Bone marrow (tissue), 2 donors: Measurements from ENCODE around the gene LYL1.

Source experiments
- DNase-seq, 2 donors: peaks; one replicate each; lab custom pipeline; 2025; lab: John Stamatoyannopoulos, UW

LYL1 gene

DNA sequence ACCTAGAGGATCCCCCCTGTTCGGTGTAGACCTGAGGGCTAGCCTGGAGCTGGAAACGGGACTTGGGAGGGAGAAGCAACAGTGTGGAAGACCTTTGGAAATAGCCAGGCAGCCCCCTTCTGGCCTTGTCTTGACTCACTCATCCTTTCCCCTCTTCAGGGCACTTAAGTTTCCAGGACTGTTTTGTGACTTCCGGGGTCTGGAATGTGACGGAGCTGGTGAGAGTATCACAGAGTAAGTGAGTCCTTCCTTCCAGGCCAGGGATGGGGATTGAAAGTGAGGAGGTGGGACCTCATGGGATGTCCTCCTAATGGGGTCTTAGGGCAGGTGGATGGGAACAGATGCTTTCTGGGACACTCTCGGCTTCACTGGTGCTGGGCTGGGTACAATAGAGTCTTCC is 29.4 kb downstream of the LYL1 start:
- no peak for DNase-seq

DNA sequence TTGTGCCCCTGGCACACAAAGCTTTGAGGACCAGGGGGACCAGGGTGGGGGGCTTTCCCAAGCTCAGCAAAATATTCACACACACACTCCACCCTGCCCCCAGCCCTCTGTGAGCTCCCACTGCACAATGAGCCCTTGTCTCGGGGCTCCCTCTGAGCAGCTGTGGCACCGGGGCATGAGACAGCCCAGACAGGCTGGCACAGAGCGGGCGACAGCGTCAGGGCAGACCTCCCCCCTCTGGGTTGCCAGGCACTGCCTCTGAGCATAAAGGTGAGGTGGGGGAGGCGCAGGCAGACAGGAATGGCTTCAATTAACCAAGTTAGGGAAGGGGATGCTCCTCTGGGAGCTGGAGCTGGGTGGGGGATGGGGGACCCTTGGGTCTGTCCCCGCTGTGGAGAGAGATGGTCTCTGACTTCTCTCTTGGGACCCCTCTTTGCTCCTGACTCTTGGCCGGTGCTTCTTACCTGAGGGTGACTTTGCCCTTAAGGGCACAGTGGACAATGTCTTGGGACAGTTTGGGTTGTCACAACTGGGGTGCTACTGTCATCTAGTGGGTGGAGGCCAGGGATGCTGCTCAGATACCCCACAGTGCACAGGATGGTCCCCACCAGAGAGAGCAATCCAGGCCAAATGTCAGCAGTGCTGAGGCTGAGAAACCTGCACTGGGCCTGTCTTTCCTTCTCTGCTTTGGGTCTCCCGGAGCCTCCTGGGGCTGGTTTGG is 30.3 kb downstream of the LYL1 start:
- no peak for DNase-seq

DNA sequence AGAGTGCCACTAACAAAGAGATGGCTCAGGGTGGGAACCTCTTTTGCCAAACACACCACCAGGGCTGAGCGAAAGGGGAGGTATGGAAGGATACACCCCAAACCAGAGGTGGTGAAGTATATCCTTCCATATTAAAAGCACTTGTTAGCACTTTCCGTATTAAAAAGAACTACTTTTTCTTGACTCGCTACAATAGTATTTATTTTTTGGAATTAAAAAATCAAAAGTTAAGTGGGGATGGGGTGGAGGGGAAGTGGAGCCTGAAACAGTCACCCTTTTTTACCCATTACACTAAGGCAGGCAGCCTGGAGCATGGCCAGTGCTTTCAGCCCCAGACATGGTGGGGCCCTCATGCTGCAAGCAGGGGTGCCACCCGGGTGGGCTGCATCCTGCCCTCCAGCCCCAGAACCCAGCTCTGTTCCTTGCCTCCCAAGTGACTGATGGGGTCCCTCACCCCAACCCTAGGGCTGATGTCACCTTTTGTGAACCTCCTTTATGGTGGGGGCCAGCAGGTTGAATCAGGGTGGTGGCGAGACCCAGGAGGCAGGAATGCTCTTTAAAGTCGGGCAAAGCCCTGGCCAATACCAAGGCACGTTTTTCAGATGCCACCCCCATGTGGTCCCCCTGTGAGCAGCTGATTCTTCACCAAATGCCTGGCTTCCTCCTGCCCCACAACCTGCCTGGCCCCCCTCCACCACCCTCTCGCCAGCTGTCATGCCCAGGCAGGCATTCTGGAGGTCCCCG is 31.0 kb downstream of the LYL1 start:
- DNase-seq: no peak

DNA sequence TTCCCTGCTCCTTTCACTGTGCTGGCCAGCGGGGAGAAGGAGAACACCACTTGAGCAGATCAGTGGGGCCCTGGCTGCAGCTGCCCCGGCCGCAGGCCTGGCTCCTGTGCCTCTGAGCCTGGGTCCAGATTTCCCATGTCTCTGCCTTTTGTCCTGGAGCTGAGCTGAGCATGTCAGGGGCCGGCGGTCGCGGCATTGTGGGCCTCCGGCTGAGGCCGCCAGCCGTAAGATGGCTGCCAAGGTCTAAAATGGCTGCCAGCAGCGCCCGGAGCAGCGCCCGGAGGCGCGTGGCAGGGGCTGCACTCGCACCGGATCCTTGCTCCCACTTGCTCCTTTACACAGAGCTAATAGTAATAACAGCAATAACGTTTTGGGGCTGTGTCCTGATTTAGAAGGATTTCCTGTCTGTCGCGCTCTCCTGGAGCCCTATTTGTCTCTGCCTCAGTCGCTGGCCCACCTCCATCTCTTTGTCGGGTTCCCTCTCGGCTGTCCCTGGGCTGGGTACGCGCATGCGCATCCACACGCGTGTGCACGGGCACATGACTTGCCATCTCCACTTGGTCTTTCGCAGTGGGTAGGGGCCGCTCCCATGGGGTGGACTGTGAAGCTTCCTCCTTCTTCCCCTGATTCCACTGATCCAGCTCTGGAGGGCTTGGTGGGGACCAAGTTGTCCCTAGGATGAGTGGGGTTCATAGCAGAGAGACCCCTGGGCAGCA is 32.1 kb downstream of the LYL1 start:
- DNase-seq: no peak

DNA sequence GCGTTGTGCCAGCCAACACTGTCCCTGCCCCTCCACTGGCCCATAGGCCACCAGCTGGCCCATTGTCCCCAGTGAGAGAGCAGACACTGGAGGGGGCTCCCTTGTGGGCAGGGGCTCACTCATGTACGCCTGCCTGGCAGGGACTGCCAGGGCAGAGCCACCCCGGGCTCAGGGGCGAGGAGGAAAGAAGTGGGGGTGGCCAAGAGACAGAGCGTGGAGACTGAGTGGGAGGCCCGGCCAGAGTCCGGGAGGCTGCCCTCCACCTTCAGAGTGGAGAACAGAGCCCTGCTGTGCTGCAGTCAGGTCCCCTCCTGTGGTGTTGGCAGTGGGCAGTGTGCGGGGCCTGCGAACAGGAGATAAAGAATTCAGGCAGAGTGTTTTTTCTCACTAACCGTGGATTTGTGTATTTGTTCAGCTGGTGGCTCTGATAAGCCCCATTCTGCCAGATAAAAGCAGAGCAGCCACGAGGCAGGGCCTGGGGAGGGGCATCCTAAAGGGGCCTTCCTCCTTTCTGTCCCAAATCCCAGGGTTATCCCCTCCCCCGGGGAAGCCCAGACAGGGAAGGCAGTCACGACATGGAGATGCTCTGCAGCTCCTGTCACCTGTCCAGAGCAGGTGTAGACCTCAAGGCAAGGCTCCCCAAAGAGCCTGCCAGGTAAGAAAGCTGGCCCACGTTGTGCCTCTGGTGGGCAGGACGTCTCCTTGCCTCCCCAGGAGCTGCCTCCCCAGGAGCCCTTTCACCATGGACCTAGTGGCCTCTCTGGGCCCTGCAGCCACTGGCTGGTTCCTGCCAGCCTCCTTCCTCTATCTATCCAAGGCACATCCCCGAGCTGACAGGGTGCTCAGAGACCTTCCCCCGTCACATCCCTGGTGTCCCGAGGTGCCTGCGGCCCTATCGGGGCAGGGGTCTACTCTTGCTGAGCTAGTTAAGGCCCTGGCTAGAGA is 33.0 kb downstream of the LYL1 start:
- DNase-seq: no peak

DNA sequence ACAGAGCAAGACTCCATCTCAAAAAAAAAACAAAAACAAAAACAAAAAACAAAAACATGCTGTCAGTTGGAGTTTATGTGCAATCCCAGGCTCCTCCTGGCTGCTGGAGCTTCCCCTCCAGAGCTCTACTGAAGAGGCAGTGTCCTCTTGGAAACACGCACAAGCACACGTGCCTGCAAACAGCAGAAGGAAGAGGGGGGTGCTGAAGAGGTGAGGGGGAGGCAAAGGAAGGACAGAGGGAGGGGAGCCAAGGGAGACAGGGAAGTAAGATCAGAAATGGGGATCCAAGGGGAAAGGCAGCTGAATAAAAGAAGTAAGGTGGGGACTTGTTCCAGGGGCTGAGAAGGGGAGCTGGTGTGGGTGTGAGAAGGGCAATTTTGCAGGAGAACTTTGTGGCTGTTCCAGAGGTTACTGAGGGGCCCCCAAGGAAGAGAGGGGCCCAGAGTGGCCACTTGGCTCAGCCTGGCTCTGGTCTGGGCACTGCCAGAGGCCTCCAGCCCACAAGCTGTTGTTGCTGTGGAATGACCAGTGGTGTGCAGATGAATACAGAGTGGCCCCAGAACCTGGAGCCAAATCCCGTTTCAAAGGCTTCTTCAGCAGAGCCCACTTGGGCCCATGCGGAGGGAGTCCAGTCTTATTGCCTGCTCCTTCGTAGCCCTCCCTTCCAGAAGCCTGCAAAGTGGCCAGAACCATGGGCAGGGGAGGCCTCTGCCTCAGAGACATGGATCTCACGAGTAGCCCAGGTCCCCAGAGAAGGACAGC is 34.4 kb downstream of the LYL1 start:
- no peak for DNase-seq

DNA sequence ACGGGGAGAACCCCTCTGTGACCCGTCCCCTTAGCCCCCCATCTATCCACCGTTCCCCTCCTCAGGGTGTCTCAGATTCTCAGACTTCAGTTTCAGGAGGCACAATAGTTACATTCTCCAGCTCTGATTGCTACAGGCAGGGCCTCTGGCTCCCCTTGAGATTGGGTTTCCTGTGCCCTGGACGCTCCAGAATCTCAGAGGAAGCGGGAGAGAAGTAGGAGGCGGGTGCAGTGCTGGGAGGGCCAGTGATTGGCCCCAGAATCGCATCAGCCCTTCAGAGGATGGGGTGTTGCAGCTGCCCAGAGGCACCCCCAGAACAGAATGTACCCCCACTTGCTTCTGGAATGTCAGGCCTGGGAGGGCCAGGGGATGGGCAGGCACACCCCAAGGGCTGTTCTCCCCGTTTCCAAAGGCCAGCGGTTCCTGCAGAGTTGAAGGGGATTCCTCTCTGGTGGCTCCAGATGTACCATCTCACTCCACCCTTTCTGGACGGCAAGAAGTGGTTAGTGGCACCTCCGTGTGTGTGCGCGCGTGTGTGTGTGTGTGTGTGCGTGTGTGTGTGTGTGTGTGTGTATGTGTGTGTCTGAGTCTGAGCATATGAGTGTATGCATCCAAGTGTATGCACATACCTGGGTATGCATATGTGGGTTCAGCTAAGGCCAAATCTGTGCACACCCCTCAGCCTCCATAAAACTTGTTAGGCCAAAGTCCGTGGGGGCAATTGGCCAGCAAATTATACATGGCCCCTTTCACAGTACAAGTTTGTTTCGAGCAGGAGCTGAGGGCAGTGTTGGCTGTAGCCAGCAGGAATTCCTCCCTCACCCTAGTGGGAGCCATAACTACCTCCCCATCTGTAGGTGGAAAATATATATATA is 35.5 kb downstream of the LYL1 start:
- DNase-seq: no peak

DNA sequence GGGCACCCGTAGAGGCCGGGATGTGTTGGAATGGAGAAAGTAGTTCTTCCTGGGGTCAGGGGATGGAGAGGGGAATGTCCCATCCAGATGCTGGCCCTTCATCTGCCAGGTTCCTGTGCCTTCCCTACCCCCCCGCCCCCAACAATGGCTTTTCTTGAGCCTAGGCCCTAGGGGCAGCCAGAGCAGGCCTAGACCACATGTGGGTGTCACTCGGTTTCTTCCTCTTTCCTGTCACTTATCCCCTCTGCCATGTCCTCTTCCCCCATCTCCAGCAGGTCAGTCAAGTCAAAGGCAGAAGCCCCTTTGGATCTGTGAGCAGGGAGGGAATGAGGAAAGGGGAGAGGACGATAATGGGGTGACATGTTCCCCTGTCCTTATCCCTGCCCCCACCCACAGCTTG is 36.4 kb downstream of the LYL1 start:
- no peak for DNase-seq

DNA sequence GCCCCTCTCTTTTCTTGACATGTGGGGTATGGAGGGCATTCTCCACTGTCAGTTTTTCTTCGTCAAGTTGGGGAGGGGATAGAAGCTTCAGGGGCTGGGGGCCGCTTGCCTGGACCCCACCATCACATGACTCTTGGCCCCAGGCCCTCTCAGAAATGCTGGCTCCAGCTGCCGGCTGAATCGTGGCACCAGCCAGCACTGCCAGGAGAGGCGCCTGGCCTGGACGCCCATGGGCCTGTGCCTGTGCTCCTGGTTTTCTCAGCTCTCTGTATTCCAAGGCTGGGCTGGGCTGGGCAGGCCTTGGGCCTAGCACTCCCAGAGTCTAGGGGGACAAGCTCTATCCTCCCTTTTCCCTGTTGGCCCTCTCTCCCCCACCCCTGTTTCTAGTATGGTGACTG is 38.6 kb downstream of the LYL1 start:
- no peak for DNase-seq

DNA sequence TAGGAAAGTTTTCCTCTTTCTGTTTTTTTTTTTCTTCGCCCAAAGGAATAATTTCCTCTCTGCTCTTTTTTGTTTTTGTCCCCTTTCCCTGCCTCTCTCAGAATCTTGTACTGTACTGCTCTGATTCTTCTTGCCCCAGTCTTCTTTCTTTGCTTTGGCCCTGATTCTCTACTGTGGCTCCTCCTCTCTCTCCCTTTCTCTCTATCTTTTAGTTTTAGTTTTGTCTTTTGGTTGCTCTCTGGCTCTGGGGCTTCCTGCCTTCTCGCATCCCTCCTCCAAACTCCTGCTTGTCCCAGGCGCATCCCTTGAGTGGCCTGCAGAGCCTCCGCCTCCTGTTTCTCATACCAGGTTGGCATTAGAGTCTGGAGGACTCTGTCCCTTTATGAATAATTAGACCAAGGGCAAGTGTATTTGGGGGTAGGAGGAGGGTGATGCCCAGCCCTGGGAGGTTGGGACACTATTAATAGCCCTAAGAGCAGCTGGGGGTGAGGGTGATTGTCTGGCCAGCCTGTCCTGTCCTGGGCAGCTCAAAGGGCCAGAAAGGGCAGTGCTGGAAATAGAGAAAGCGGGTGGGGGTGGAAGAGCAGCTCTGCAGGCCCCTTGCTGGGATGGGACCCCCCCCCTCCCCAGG is 39.1 kb downstream of the LYL1 start:
- DNase-seq: no peak

DNA sequence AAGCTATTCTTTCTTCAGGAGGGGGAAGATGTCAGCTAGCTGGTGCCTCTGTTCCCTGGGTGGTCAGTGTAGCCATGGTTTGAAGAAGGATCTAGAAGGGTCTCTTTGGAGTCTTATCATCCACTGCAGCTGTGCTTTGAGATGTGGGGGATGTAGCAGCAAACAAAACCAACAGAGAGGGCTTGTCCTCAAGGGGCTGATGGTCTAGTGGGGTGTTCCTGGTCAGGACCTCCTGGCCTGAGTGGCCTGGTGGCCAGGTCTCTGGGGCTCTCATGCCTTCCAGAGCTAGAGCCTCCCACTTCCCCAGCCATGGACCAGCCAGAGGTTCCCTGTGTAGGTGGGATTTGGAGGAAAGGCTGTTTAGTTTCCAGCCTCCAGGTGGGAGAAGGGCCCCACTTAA is 40.3 kb downstream of the LYL1 start:
- DNase-seq: no peak

DNA sequence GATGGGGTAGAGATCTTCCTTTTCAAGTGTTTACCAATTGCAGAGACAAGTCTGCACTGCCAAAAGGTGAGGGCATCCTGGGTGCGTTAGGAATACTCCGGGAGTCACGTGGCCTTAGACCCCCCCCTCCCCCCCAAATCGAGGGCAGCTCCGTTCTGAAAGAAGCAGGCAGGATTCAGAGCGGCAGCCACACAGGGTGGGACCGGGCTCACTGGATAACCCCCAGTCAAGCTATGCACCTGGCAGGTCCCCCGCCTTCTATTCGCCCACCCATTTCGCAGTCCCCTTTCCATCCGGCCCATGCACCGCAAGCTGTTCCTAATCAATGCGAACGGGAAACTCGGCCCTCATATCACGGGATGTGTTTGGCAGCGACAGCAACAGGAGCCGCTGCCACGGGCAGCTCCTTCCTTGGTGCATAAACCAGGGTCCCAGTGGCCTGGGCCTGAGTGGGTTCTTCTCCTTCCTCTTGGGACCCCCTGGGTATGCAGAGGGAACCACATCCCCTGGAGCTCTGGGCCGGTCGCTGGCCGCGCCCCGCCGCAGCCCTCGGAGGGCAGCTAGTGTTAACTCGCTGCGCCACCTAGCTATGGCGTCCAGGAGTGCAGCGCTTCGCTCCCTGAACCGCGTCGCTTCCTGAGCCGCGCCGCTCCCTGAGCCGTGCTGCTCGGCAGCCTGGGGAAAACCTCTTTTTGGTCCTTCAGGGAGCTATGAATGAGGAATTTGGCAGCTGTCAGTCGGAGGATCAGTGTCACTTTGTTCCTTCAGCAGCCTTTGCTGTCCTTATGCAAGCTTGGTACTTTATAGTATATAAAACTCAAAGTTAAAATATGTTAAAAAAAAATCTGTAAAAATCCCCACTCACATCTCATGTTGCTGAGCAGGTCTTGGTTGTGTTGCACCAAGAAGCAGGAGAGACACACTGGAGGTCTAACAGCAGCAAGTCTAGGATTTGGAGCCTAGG is 41.4 kb downstream of the LYL1 start:
- DNase-seq: peak; percentile 41 to 59

DNA sequence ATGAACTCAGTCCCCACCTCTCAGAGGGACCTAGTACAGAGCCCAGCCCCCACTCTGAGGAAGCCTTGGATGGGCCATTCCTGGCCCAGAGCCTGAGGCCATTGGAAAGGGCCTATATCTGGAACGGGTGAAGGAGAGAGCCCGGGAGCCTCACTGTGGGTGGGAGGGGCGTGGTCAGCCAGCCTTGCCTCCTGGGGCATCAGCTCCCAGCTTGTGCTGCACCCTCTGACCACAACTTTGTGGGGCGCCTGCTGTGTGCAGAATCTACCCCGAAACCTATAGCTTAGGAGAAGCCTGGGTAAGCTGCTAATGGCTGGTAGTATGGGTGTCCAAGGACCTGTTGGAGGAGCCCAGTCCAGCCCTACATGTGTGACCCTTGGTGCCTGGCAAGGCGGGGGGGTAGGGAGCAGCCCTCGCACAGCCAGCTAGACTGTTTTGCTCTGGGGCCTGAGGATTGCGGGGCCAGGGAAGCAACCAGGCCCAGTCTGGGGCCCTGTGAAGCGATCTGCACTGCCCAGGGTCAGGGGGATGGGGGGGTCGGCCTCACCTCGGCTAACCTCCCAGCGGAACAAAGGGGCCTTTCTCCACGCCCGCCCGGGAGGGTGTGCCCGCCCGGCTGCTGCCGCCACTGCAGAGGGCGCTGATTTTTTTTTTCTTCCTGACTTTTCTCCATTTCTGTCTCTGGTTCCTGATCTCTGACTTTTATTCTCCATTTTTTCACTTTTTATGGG is 42.3 kb downstream of the LYL1 start:
- no peak for DNase-seq

DNA sequence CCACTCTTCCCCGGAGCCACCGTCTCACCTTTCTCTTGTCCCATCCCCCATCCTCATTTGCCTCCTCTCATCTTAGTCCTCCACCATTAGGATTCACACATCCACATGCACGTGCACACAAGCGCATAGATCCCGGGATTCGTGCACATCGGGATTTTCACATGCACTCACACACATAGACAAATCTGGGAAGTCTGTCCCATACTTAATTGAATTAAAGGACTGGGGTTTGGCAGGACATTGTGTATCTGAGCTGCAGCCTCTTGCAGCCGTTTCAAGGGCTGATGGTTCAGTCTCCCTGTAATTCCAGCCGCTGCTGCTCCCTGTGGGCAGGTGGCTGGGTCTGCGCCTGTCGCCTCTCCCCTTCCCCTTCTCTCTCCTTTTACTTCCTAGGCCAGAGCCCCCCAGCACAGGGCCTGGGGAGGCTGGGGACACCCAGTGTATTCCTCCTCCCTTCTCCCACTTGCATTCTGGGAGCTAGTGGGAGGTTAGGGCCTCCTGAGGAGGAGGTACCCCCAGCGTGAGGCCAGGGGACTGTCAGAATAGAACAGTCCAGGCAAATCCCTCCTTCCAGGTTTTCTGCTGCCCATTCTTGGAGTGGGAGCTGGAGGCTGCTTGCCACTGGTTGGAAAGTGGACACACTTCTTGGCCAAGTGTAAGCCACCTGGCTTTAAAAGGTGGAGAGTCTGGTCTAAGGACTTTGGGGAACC is 43.6 kb downstream of the LYL1 start:
- DNase-seq: no peak

DNA sequence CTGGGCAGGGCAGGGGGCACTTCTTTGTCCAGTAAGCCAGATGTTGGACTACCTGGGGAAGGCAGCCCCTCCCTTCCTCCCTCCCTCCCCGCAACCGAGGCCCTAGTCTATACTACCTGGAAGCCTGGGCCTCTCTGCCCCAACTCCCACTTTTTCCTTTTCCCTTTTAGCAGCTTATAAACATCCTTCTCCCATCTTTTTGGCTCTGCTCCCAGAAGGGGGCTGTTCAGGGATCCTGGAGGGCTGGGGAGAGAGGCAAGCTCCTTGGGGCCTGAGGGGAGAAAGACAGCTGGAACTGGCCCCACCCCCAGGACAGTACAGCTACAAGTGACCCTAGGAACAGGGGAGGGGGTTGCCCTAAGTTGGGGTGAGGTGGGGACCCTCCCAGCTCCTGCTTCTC is 44.9 kb downstream of the LYL1 start:
- no peak for DNase-seq

DNA sequence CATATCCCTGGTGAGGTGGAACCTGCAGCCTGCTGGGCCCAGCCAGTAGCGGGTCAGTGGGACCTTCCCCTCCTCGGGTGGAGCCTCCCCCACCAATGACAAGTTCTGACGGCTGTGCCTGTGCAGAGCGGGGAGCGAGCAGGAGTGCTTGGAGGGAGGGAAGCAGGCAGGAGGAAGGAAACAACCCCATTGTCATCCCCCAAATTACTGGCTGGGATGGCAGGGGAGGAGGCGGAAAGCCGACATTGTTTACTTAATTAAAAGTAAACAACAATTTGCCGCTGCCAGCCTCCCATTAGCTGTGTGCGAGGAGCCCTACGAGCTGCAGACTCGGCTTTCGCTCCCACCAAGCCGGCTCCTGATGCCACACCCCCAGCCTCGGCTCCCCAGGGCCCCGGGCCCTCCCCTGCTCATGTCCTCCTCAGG is 45.5 kb downstream of the LYL1 start:
- DNase-seq: no peak

DNA sequence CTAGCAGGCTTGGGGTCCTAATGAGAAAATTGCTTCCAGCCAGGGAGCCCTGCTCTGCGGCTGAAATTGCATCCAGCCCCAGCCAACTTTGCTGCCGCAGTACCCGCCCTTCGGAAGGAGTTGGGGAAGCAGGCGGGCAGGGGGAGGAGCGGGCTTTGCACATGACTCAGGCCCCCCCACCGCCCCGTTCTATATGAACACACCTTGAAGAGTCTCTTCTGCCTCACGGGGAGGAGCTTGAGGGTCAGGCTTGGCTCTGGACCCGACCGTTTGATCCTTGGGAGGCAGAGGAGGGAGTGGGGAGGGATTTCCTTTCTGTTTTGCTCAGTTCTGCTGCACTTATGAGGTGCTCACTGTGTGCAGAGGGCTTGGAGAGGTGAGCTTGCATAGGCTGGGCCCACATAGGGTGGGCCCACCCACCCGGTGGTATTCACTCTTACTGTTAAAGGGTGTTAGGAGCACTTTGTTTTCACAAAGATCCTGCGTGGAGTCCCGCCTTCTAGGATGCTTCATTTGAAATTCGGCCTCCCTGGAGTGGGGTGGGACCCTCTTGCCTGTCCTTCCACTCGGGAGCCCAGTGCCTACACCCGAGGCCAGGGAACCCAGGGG is 46.5 kb downstream of the LYL1 start:
- DNase-seq: no peak
